Measurements from ENCODE around the gene STK38L.

GRCh38 chr12:27272373-27273028 is 28.4 kb downstream of the STK38L start:
- TF ChIP-seq CTCF (IDR thresholded peaks at IDR 0.05) (no peak), POLR2A (IDR thresholded peaks at IDR 0.05) (no peak)
